Omental fat pad (tissue), 4 donors: Measurements from ENCODE around the gene BTRC. TPM values are rescaled to one million over a fixed set of nuclear protein-coding genes. Genes with fewer than 3 reads are reported as not detected.

Source experiments
- ATAC-seq: fragments of 150-250 bp; one replicate; pipeline ENCODE4 v1.9.1; 2016; ENCODE audit warnings: mild to moderate bottlenecking, moderate library complexity; ENCODE audit not compliant: low FRiP score
- DNase-seq: peaks from one replicate; pipeline ENCODE4 v3.0.0-alpha.2; 2019; ENCODE audit warnings: low spot score
- CTCF ChIP-seq, 3 donors: fragments of 450-650 bp; IDR thresholded peaks; one replicate each; pipeline ENCODE4 v1.5.1; 2016 to 2017; ENCODE audit warnings: antibody characterized with exemption in 3 of 3, mild to moderate bottlenecking in 3 of 3, moderate library complexity in 2 of 3
- total RNA-seq, 4 donors: library from RNA; depleted of rRNA; stranded (reverse); fragments of >200 nt; gene quantifications; one replicate each; pipeline ENCODE4 v1.1.0, GENCODE V29; 2016

The BTRC gene
- total RNA-seq, 4 donors from 2014 or later: 9.2 to 14.4 (median 14.0) TPM

- no peak for TF ChIP-seq CTCF (IDR thresholded peaks at IDR 0.05)
- ATAC-seq: no peak
- DNase-seq: no peak
Observed at GRCh38 chr10:101453318-101453717, 99.4 kb downstream of the BTRC start.

- ATAC-seq (no peak), DNase-seq (no peak)
- TF ChIP-seq CTCF (IDR thresholded peaks at IDR 0.05): no peak
Observed at GRCh38 chr10:101453791-101454718, 100.1 kb downstream of the BTRC start.

GRCh38 chr10:101458869-101459268 is 104.9 kb downstream of the BTRC start:
- TF ChIP-seq CTCF (IDR thresholded peaks at IDR 0.05): no peak
- DNase-seq (no peak), ATAC-seq (no peak)

- no peak for TF ChIP-seq CTCF (IDR thresholded peaks at IDR 0.05)
- ATAC-seq (no peak), DNase-seq (no peak)
Observed at GRCh38 chr10:101464082-101464481, 110.1 kb downstream of the BTRC start.

- no peak for TF ChIP-seq CTCF (IDR thresholded peaks at IDR 0.05)
- DNase-seq (no peak), ATAC-seq (no peak)
Observed at GRCh38 chr10:101464599-101464998, 110.6 kb downstream of the BTRC start.

- ATAC-seq: no peak
- no peak for TF ChIP-seq CTCF (IDR thresholded peaks at IDR 0.05)
- DNase-seq: no peak
Observed at GRCh38 chr10:101466016-101466912, 112.3 kb downstream of the BTRC start.
